ENCODE data around the gene ZNRD2.
A peak's percentile ranks its signal among the peaks of the same experiment; 100 is the strongest.

DNA sequence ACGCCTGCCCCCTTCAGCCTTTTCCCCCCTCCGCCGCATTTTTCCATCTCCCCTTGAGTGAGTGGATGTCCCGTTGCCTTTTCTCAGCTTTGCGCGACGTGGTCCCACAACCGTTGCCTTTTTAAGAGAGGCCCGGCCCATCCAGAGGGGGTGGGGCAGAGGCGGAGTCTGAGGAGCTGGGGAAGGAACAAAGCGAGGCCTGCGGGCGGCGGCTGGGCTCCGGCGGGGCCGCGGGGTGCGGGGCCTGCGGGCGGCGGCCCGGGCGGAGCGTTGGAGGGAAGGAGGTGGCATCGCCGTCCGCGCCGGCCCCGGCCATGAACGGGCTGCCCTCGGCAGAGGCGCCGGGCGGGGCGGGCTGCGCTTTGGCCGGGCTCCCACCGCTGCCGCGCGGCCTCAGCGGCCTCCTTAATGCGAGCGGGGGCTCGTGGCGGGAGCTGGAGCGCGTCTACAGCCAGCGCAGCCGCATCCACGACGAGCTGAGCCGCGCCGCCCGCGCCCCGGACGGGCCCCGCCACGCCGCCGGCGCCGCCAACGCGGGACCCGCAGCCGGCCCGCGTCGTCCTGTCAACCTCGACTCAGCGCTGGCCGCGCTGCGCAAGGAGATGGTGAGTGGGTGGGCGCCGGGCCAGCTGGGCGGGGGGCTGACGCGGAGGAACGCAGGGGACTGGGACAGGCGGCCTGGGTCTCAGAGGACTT, 2.2 kb downstream of the ZNRD2 start, which contains the start of gene FAM89B:
- peak; percentile 63 to 66 for TF ChIP-seq POLR2A (IDR thresholded peaks at IDR 0.05)
- TF ChIP-seq, protein P1, sequence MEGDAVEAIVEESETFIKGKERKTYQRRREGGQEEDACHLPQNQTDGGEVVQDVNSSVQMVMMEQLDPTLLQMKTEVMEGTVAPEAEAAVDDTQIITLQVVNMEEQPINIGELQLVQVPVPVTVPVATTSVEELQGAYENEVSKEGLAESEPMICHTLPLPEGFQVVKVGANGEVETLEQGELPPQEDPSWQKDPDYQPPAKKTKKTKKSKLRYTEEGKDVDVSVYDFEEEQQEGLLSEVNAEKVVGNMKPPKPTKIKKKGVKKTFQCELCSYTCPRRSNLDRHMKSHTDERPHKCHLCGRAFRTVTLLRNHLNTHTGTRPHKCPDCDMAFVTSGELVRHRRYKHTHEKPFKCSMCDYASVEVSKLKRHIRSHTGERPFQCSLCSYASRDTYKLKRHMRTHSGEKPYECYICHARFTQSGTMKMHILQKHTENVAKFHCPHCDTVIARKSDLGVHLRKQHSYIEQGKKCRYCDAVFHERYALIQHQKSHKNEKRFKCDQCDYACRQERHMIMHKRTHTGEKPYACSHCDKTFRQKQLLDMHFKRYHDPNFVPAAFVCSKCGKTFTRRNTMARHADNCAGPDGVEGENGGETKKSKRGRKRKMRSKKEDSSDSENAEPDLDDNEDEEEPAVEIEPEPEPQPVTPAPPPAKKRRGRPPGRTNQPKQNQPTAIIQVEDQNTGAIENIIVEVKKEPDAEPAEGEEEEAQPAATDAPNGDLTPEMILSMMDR (IDR thresholded peaks at IDR 0.05): peak in 1 of 6 experiments; percentile 14
